Retinal pigment epithelial cell (primary cell): ENCODE results near the gene POU2AF3.

Source experiments
- DNase-seq: peaks from one replicate; pipeline ENCODE4 v3.0.0-alpha.2; 2010; ENCODE audit warnings: low read depth
- H3K4me3 ChIP-seq: 2 replicates; pipeline ENCODE4 v1.5.1; 2011; ENCODE audit warnings: mild to moderate bottlenecking, low read length, control low read depth, moderate library complexity
- CTCF ChIP-seq: conservative IDR thresholded peaks from 2 replicates; pipeline ENCODE4 v1.5.1; 2011; ENCODE audit warnings: low read depth, low read length, control low read depth, inconsistent platforms

Gene POU2AF3

GRCh38 chr11:111349191-111349695 lies 50.9 kb downstream of the POU2AF3 start:
- no peak overlapping the region for H3K4me3 ChIP-seq
- no peak for TF ChIP-seq CTCF
- no peak for DNase-seq

- DNase-seq, result no peak
- no peak for TF ChIP-seq CTCF
- no peak overlapping the region for H3K4me3 ChIP-seq
Measured at GRCh38 chr11:111350811-111351210, 52.5 kb downstream of the POU2AF3 start.

- TF ChIP-seq CTCF, result no peak
- no peak overlapping the region for H3K4me3 ChIP-seq
- no peak for DNase-seq
Measured at GRCh38 chr11:111351374-111352055, 53.2 kb downstream of the POU2AF3 start.

GRCh38 chr11:111352231-111352746 lies 53.9 kb downstream of the POU2AF3 start:
- no peak for DNase-seq
- H3K4me3 ChIP-seq, result no peak overlapping the region
- no peak for TF ChIP-seq CTCF

GRCh38 chr11:111352935-111353710 lies 54.8 kb downstream of the POU2AF3 start:
- no peak for TF ChIP-seq CTCF
- no peak overlapping the region for H3K4me3 ChIP-seq
- no peak for DNase-seq

- no peak for DNase-seq
- no peak for TF ChIP-seq CTCF
- no peak overlapping the region for H3K4me3 ChIP-seq
Measured at GRCh38 chr11:111353776-111354600, 55.6 kb downstream of the POU2AF3 start.
